Breast epithelium (tissue), 4 donors: ENCODE data around the gene CDK14. TPM values are rescaled to one million over a fixed set of nuclear protein-coding genes. Genes with fewer than 3 reads are reported as not detected.

Experiments used
- DNase-seq, 2 donors: peaks; one replicate each; pipeline ENCODE4 v3.0.0-alpha.2; 2019; ENCODE audit warnings: low spot score in 2 of 2
- H3K27ac ChIP-seq, 2 donors: fragments of 200-600 bp; sonication (generic) in 1 of 2; one replicate each; pipeline ENCODE4 v1.5.1; 2016 to 2019; ENCODE audit warnings: mild to moderate bottlenecking in 1 of 2
- H3K27me3 ChIP-seq, 2 donors: fragments of 200-600 bp; sonication (generic) in 1 of 2; one replicate each; pipeline versions ENCODE4 v1.5.1 to v1.6.0; 2017 to 2019; ENCODE audit warnings: control low read depth in 1 of 2, mild to moderate bottlenecking in 1 of 2
- H3K36me3 ChIP-seq: fragments of 200-600 bp; one replicate; pipeline ENCODE4 v1.5.1; 2019
- H3K4me1 ChIP-seq, 2 donors: fragments of 200-600 bp; sonication (generic); one replicate each; pipeline ENCODE4 v1.5.1; 2016 to 2019; ENCODE audit warnings: control low read depth in 1 of 2
- H3K4me3 ChIP-seq, 3 donors: fragments of 200-600 bp; sonication (generic); 1 replicate in 2 of 3; 2 replicates in 1 of 3; pipeline ENCODE4 v1.5.1; 2016 to 2019; ENCODE audit warnings: mild to moderate bottlenecking in 3 of 3, moderate library complexity in 2 of 3
- H3K9me3 ChIP-seq, 2 donors: fragments of 200-600 bp; sonication (generic) in 1 of 2; one replicate each; pipeline ENCODE4 v1.5.1; 2016 to 2019; ENCODE audit warnings: control low read depth in 1 of 2
- POLR2A ChIP-seq: fragments of 450-650 bp; IDR thresholded peaks from one replicate; pipeline ENCODE4 v1.6.1; 2016; ENCODE audit warnings: antibody characterized with exemption, mild to moderate bottlenecking, moderate library complexity
- POLR2AphosphoS5 ChIP-seq, 3 donors: sonication (generic); formaldehyde crosslinking; IDR thresholded peaks; one replicate each; pipeline ENCODE4 v1.6.1; 2017; ENCODE audit warnings: antibody characterized with exemption in 3 of 3
- intact Hi-C: fragments of 100-400 bp; cut with DNase I; formaldehyde crosslinking; loops from one replicate; pipeline ENCODE4 v1.15.1; 2023; ENCODE audit warnings: low total_unique reads
- total RNA-seq, 3 donors: library from RNA; depleted of rRNA; stranded (reverse); fragments of >200 nt; gene quantifications; one replicate each; pipeline ENCODE4 v1.1.0, GENCODE V29; 2016
- TF ChIP-seq, protein P1 (sequence below), 3 donors: fragments of 450-650 bp; IDR thresholded peaks; one replicate each; pipeline ENCODE4 v1.5.1; 2016 to 2017; ENCODE audit warnings: antibody characterized with exemption in 3 of 3, mild to moderate bottlenecking in 3 of 3, moderate library complexity in 3 of 3

CDK14 gene
- total RNA-seq, 3 donors from 2014 or later = 16.3 to 64.7 (median 29.8) TPM

DNA sequence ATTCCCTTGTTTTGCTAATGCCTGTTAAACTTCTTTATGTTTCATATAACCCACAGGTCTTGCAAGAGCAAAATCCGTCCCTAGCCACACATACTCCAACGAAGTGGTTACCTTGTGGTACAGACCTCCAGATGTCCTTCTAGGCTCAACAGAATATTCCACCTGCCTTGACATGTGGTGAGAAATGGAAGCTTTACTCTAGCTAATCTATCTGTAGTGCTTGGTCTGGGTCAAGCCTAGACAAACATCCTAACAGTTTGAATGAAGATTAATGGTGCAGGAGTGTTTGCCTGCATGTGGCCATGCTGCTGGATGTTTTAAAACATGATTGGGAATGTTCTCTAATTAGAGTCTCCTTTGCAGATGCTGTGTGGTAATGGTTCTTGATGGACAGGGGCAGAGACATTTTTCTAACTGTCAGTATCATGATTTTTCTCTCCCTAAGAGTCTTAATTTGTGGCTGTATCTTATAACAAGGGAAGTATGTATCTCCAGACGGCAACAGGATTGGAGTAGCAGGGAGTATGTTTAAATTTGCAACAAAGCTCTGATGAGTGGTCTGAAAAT is 359.6 kb downstream of the CDK14 start:
- no peak for DNase-seq
- Histone ChIP-seq H3K27ac (no peak overlapping the region), H3K9me3 (no peaks in the 10 kb centered on the region), H3K4me3 (no peak overlapping the region), H3K4me1 (no peaks in the 10 kb centered on the region), H3K27me3 (no peaks in the 10 kb centered on the region), H3K36me3 (no peaks in the 10 kb centered on the region)
- TF ChIP-seq POLR2A (no peak), POLR2AphosphoS5 (IDR thresholded peaks at IDR 0.05) (no peak)
- TF ChIP-seq, protein P1, sequence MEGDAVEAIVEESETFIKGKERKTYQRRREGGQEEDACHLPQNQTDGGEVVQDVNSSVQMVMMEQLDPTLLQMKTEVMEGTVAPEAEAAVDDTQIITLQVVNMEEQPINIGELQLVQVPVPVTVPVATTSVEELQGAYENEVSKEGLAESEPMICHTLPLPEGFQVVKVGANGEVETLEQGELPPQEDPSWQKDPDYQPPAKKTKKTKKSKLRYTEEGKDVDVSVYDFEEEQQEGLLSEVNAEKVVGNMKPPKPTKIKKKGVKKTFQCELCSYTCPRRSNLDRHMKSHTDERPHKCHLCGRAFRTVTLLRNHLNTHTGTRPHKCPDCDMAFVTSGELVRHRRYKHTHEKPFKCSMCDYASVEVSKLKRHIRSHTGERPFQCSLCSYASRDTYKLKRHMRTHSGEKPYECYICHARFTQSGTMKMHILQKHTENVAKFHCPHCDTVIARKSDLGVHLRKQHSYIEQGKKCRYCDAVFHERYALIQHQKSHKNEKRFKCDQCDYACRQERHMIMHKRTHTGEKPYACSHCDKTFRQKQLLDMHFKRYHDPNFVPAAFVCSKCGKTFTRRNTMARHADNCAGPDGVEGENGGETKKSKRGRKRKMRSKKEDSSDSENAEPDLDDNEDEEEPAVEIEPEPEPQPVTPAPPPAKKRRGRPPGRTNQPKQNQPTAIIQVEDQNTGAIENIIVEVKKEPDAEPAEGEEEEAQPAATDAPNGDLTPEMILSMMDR (IDR thresholded peaks at IDR 0.05) = no peak
- intact Hi-C loops = no loop called here

DNA sequence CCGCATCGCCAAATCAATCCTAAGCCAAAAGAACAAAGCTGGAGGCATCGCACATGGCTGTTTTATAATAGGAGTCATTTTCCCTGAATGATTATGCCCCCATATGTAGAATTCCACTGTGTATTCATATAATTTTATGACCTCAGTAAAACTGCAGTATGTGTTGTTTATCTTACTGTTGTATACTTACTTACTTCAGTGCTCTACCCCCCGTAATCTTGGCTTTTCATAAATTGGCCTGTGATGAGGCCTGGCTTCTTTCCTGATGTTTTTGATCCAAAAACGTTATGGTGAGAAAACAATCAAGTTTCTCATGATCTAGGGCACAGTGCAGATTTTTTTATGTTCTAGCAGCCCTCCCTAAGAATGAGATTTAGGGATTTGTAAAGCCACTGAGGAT is 361.8 kb downstream of the CDK14 start:
- DNase-seq = no peak
- no peaks in the 10 kb centered on the region for H3K4me1 ChIP-seq
- H3K27ac ChIP-seq = no peak overlapping the region
- H3K9me3 ChIP-seq = no peaks in the 10 kb centered on the region
- H3K27me3 ChIP-seq = no peaks in the 10 kb centered on the region
- TF ChIP-seq POLR2AphosphoS5 (IDR thresholded peaks at IDR 0.05) (no peak), POLR2A (no peak)
- TF ChIP-seq, protein P1 (IDR thresholded peaks at IDR 0.05) = no peak
- no peaks in the 10 kb centered on the region for H3K36me3 ChIP-seq
- intact Hi-C loops = no loop called here
- no peak overlapping the region for H3K4me3 ChIP-seq

DNA sequence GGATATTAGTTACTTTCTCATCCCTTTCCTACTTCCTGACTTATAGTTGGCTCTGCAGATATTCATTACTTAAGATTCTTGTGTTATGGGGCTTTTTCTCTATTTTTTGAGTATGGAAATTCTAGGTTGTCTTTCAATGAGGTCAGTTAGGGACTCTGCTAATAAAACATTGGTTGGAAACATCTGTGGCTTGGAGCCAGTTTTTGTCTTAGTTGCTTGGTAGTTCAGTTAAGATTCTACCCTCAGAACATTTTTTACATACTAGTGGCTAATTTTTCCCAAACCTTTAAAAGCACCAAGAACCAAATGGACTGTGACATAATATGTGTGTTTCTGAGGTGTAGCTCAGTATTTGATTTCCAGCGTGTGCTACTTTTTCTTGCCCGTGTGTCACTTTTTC is 362.5 kb downstream of the CDK14 start:
- no peak overlapping the region for H3K4me3 ChIP-seq
- no peak for DNase-seq
- no peaks in the 10 kb centered on the region for H3K36me3 ChIP-seq
- no peaks in the 10 kb centered on the region for H3K4me1 ChIP-seq
- intact Hi-C loops = no loop called here
- H3K9me3 ChIP-seq = no peaks in the 10 kb centered on the region
- no peak overlapping the region for H3K27ac ChIP-seq
- no peaks in the 10 kb centered on the region for H3K27me3 ChIP-seq
- no peak for TF ChIP-seq POLR2A
- TF ChIP-seq, protein P1 (IDR thresholded peaks at IDR 0.05) = no peak
- TF ChIP-seq POLR2AphosphoS5 (IDR thresholded peaks at IDR 0.05) = no peak

DNA sequence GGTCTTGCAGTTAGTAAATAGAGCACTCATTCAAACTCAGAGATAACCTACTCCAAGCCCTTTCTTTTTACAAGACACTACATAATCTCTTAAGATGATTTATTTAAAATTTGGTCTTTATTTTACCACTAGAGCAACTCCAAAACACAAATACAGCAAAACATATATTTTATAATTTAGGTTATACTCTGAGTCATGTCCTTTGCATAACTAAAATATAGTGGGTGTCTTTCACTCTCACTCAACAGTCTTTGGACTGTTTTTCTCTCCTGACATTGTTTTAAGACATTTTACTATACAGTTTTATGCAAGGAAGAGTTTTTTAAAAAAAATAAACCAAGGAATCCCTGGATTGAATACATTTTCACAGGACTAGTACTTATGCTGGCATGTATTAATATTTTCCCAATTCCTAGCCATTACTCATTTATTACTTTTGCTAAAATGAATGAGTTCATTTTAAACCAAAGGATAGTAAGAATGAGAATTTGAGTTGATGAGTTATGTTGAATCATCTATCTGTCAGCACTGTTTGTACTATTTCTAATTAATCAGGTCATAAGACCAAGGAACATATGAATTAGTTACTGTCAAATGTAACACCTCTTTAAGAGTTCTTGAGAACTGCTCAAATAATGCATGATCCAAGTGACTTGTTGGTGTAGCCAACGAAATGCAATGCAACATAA is 365.1 kb downstream of the CDK14 start:
- Histone ChIP-seq H3K4me3 (no peak overlapping the region), H3K9me3 (no peaks in the 10 kb centered on the region), H3K27ac (no peak overlapping the region), H3K4me1 (no peaks in the 10 kb centered on the region), H3K36me3 (no peaks in the 10 kb centered on the region), H3K27me3 (no peaks in the 10 kb centered on the region)
- intact Hi-C loops = no loop called here
- TF ChIP-seq, protein P1 (IDR thresholded peaks at IDR 0.05) = no peak
- no peak for TF ChIP-seq POLR2A
- DNase-seq = no peak

DNA sequence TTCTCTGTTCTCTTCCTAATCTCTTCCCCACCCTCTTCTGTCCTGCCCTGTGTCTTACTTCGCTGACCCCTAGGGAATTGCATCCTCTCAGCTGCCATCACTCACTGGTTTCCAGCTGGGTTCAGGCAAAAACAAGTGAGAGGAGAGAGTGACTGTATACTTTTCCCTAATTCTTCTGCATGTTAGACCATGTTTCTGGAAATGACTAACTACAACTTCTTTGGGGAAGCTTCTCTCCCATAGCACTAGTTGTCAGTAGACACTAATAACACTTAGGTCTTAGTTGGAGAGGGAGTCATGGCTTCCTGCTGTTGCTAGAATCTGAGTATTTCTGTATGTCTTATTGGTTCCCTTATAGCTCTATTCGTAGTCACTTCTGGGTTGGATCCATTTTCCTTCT is 369.1 kb downstream of the CDK14 start:
- no peaks in the 10 kb centered on the region for H3K36me3 ChIP-seq
- no peak for DNase-seq
- no peaks in the 10 kb centered on the region for H3K9me3 ChIP-seq
- no peaks in the 10 kb centered on the region for H3K27me3 ChIP-seq
- TF ChIP-seq POLR2AphosphoS5 (IDR thresholded peaks at IDR 0.05) (no peak), POLR2A (no peak)
- TF ChIP-seq, protein P1 (IDR thresholded peaks at IDR 0.05) = no peak
- H3K4me3 ChIP-seq = no peak overlapping the region
- no peak overlapping the region for H3K27ac ChIP-seq
- no peaks in the 10 kb centered on the region for H3K4me1 ChIP-seq
- intact Hi-C loops = no loop called here
